Left lung (tissue), 10 donors: ENCODE data around the gene CDH4. TPM values are rescaled to one million over a fixed set of nuclear protein-coding genes. Genes with fewer than 3 reads are reported as not detected.
"Not testable (repeated sequence)": the region's sequence is repeated elsewhere in the genome, so short reads cannot be mapped to it uniquely, and the experiment has no call there.

Source experiments
- ATAC-seq: fragments of 200-7000 bp; cut with Tn5 transposase; one replicate; pipeline ENCODE4 v1.9.1; 2020; ENCODE audit warnings: moderate library complexity
- DNase-seq, 4 donors: peaks; one replicate each; pipeline ENCODE4 v3.0.0-alpha.2; 2013 to 2020
- H3K27ac ChIP-seq, 2 donors: fragments of 200-600 bp; sonication (generic) in 1 of 2; one replicate each; pipeline versions ENCODE4 v1.5.0 to v1.8.0; 2020 to 2021
- H3K27me3 ChIP-seq, 2 donors: fragments of 200-600 bp; sonication (generic) in 1 of 2; one replicate each; pipeline versions ENCODE4 v1.5.0 to v1.8.0; 2020 to 2021
- H3K36me3 ChIP-seq, 2 donors: fragments of 200-600 bp; sonication (generic) in 1 of 2; one replicate each; pipeline versions ENCODE4 v1.5.0 to v1.8.0; 2020 to 2021
- H3K4me1 ChIP-seq, 2 donors: fragments of 200-600 bp; one replicate each; pipeline ENCODE4 v1.8.0; 2021
- H3K4me3 ChIP-seq, 2 donors: fragments of 200-600 bp; sonication (generic) in 1 of 2; one replicate each; pipeline versions ENCODE4 v1.5.0 to v1.8.0; 2020 to 2021; ENCODE audit warnings: mild to moderate bottlenecking in 1 of 2
- H3K9me3 ChIP-seq, 2 donors: fragments of 200-600 bp; sonication (generic) in 1 of 2; one replicate each; pipeline versions ENCODE4 v1.5.0 to v1.8.0; 2020 to 2021
- intact Hi-C, 2 donors: fragments of 100-400 bp; cut with DNase I; formaldehyde crosslinking; loops; one replicate each; pipeline versions ENCODE4 v1.11.2 to v1.14.2; 2022
- polyA plus RNA-seq, 6 donors: library from polyadenylated mRNA; unstranded; fragments of 120-200 nt; gene quantifications; one replicate each; pipeline ENCODE4 v1.2.1, GENCODE V29; 2013; ENCODE audit not compliant: insufficient read length in 6 of 6
- total RNA-seq, 2 donors: library from RNA; stranded (reverse); fragmentation: NEBNext Ultra II Directional; extraction: Animal tissue kit (Norgen Biotek cat#: 25700); gene quantifications; one replicate each; pipeline ENCODE4 v1.2.1, GENCODE V29; 2021
- TF ChIP-seq, protein P1 (sequence below), 2 donors: fragments of 200-600 bp; sonication (generic) in 1 of 2; IDR thresholded peaks; one replicate each; pipeline versions ENCODE4 v1.5.0 to v1.8.0; 2021; ENCODE audit warnings: antibody characterized with exemption in 2 of 2
- donor health status: DM: no; HTN: yes; CAD: no.
- donor health status: DM: no; HTN: no; CAD: no.

CDH4 gene
- total and polyA plus RNA-seq, 8 donors = 0.24 to 10.8 (median 5.1) TPM

DNA sequence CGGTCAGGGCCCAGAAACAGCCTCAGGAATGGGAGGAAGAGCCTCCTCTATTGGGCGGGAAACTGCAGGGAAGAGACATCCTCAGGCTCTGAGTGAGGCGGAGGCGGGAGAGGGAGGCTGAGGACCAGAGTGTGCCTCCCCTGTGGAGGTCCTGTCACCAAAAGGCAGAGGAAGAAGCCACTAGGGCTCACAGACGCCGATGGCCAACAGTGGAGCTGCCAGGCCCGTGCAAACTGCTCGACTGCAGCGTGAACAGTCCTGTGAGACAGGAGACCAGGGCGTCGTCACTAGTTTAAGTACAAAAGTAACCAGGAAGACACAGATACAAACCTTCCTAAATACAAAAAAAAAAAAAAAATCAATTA lies 730.9 kb downstream of the CDH4 start:
- DNase-seq = peak in 1 of 4 donors; percentile 51

DNA sequence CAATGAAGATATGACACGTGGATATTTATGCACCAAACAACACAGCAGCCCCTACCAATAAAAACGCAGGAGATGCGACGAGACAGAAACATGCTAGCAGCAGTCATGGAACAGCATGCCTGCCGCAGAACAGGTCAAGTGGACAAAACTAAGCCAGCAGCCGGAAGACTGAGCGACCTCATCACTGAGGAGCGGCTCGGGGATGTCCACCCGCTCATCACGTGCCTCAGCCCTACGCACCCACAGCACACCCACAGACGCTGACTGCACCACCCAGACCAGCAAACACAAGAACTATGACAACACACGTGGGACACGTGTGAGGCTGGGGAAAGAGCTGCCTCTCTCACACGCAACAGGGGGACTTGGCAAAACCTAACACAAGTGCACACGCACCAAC lies 731.9 kb downstream of the CDH4 start:
- TF ChIP-seq, protein P1, sequence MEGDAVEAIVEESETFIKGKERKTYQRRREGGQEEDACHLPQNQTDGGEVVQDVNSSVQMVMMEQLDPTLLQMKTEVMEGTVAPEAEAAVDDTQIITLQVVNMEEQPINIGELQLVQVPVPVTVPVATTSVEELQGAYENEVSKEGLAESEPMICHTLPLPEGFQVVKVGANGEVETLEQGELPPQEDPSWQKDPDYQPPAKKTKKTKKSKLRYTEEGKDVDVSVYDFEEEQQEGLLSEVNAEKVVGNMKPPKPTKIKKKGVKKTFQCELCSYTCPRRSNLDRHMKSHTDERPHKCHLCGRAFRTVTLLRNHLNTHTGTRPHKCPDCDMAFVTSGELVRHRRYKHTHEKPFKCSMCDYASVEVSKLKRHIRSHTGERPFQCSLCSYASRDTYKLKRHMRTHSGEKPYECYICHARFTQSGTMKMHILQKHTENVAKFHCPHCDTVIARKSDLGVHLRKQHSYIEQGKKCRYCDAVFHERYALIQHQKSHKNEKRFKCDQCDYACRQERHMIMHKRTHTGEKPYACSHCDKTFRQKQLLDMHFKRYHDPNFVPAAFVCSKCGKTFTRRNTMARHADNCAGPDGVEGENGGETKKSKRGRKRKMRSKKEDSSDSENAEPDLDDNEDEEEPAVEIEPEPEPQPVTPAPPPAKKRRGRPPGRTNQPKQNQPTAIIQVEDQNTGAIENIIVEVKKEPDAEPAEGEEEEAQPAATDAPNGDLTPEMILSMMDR (IDR thresholded peaks at IDR 0.05) = no peak
- intact Hi-C loops = no loop called here
- no peak overlapping the region for H3K27ac ChIP-seq
- peak in 1 of 4 donors; percentile 43 for DNase-seq
- H3K4me1 ChIP-seq = peaks cover 0 to 9% of the 10 kb centered on the region in 2 donors
- H3K36me3 ChIP-seq = peaks cover 0 to 62% of the 10 kb centered on the region in 2 donors
- no peak for ATAC-seq
- H3K9me3 ChIP-seq = no peaks in the 10 kb centered on the region
- H3K27me3 ChIP-seq = no peaks in the 10 kb centered on the region
- H3K4me3 ChIP-seq = no peak overlapping the region

More for the DNA sequence above, 730.9 kb downstream of the CDH4 start:
- TF ChIP-seq, protein P1 (IDR thresholded peaks at IDR 0.05) = no peak
- no peak overlapping the region for H3K4me3 ChIP-seq
- no peaks in the 10 kb centered on the region for H3K27me3 ChIP-seq
- H3K36me3 ChIP-seq = peaks cover 0 to 57% of the 10 kb centered on the region in 2 donors
- H3K9me3 ChIP-seq = no peaks in the 10 kb centered on the region
- no peak for ATAC-seq
- H3K27ac ChIP-seq = no peak overlapping the region
- peaks cover 0 to 9% of the 10 kb centered on the region in 2 donors for H3K4me1 ChIP-seq
- intact Hi-C loops = no loop called here

DNA sequence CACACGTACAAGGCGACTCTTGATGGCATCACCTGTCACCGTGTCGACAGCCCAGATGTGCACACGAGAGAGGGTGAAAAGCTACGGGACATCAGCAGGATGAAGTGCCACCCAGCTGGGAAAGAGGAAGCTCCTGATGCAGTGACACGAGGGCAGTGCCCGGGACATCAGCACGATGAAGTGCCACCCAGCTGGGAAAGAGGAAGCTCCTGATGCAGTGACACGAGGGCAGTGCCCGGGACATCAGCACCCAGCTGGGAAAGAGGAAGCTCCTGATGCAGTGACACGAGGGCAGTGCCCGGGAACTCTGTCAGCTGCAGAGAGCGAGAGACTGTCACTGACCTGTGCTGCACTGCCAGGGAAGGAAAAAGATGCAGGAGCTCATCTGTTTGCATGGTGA lies 732.4 kb downstream of the CDH4 start:
- peak; percentile 11 for ATAC-seq
- H3K27ac ChIP-seq, H3K27me3 ChIP-seq, H3K4me3 ChIP-seq, intact Hi-C loops, H3K9me3 ChIP-seq, H3K4me1 ChIP-seq: not testable (repeated sequence)
- H3K36me3 ChIP-seq = peaks cover 0 to 61% of the 10 kb centered on the region in 2 donors
- peak in 1 of 4 donors; percentile 77 for DNase-seq

DNA sequence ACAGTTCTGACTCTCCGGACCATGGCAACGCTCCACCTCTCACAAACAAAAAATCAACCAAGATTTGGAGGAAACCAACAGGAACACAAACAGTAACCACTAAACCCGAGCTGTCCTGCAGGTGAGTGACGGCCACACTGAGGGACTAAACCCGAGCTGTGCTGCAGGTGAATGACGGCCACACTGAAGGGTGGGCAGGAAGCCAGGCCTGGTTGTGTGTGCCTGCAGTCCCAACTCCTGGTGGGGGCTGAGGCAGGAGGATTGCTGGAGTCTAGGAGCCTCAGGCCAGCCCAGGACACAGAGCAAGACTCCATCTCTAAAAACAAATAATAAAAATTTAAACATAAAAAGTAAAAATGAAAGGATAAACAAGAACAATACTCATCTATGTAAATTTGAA lies 733.0 kb downstream of the CDH4 start:
- Histone ChIP-seq H3K9me3 (no peaks in the 10 kb centered on the region), H3K36me3 (peaks cover 0 to 60% of the 10 kb centered on the region in 2 donors), H3K4me1 (peaks cover 0 to 9% of the 10 kb centered on the region in 2 donors), H3K4me3 (no peak overlapping the region), H3K27ac (no peak overlapping the region), H3K27me3 (no peaks in the 10 kb centered on the region)
- no peak for DNase-seq
- TF ChIP-seq, protein P1 (IDR thresholded peaks at IDR 0.05) = no peak
- intact Hi-C loops = no loop called here
- no peak for ATAC-seq

DNA sequence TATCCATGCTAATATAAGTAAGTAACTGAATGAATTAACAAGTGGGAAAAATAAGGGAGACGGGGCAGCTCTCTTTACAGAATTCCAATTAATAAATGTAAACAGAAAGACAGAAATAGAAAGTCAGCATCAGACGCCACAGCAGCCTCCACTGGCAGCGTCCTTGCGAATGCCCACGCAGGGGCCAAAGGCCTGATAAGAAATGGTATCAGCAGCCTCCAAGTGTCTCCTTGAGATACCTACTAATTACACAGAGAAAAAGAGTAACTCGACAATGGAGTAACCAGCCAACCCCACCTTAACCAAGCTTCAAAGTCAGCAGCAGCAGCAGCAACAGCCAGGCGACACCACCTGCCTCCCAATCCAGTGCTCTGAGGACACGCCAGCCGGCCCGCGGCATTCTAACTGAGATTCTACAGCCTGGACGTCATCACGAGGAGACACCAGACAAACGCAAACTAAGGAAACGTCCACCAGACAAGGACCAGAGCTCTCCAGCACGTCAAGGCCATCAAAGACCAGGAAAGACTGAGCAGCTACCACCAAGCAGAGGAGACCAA lies 734.8 kb downstream of the CDH4 start:
- no peak overlapping the region for H3K27ac ChIP-seq
- no peak overlapping the region for H3K4me3 ChIP-seq
- ATAC-seq (peak; percentile 53), DNase-seq (peak in 1 of 4 donors; percentile 50)
- H3K36me3 ChIP-seq = peaks cover 0 to 73% of the 10 kb centered on the region in 2 donors
- H3K4me1 ChIP-seq = no peaks in the 10 kb centered on the region
- intact Hi-C loops = no loop called here
- H3K27me3 ChIP-seq = no peaks in the 10 kb centered on the region
- TF ChIP-seq, protein P1 (IDR thresholded peaks at IDR 0.05) = no peak
- H3K9me3 ChIP-seq = peaks cover 0 to 11% of the 10 kb centered on the region in 2 donors

DNA sequence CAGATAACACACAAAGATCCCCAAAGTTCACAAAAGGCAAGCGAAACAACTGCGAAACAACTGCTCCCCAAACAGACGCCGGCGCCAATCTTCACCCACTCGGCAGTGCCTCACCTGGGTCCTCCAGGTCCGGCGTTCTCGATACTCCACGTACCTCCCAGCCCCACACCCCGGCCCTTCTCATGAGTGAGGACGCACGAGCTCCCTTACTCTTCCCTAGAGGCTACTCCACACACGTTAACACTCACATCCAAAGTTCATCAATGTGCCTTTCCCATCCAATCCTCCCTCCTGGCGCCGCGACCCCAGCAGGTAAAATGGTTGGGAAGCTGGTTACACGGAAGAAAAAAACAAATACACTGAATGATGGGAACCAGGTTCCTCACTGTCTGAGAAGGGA lies 736.6 kb downstream of the CDH4 start:
- TF ChIP-seq, protein P1 (IDR thresholded peaks at IDR 0.05) = no peak
- Histone ChIP-seq H3K36me3 (peaks cover 0 to 81% of the 10 kb centered on the region in 2 donors), H3K4me1 (no peaks in the 10 kb centered on the region), H3K9me3 (peaks cover 0 to 18% of the 10 kb centered on the region in 2 donors), H3K27ac (no peak overlapping the region), H3K4me3 (no peak overlapping the region), H3K27me3 (no peaks in the 10 kb centered on the region)
- intact Hi-C loops = no loop called here
- no peak for ATAC-seq
- DNase-seq = peak in 1 of 4 donors; percentile 68
